ENCODE data around the gene SCYGR4. TPM values are rescaled to one million over a fixed set of nuclear protein-coding genes. Genes with fewer than 3 reads are reported as not detected.

Gene SCYGR4
- total and polyA plus RNA-seq, 10 of the 15 experiments (the other 5 are each of a cell fraction or from before 2014, with no cell fraction given): 0.11 TPM; not detected in 9

GRCh38 chr2:227623226-227623625, 5.9 kb downstream of the SCYGR4 start (continued):
- TF ChIP-seq NKRF (conservative IDR thresholded peaks at IDR 0.05) (no peak), ETV6 (conservative IDR thresholded peaks at IDR 0.05 in 1 of 2, IDR thresholded peaks at IDR 0.05 in 1 of 2; ENCODE audit: borderline replicate concordance in 1 of 2, low read depth in 1 of 2) (no peak), CHD2 (IDR thresholded peaks at IDR 0.05; ENCODE audit: borderline replicate concordance, low read depth, low read length) (no peak), POLR2A (IDR thresholded peaks at IDR 0.05; ENCODE audit: low read depth, low read length) (no peak), RCOR1 (conservative IDR thresholded peaks at IDR 0.05; ENCODE audit: low read depth, low read length) (no peak), SREBF1 (IDR thresholded peaks at IDR 0.05; ENCODE audit: low read length) (no peak), REST (IDR thresholded peaks at IDR 0.05; ENCODE audit: low read depth, low read length) (no peak), RAD21 (IDR thresholded peaks at IDR 0.05; ENCODE audit: insufficient read depth, low read depth, low read length) (no peak), JUNB (IDR thresholded peaks at IDR 0.05) (no peak), ESRRA (IDR thresholded peaks at IDR 0.05; ENCODE audit: low read length) (no peak)

All from GM12878 (cell line).